Dedifferentiated amniotic fluid mesenchymal stem cell (primary cell): ENCODE results near the gene FAAP100.

Source experiments
- DNase-seq: peaks from one replicate; pipeline ENCODE4 v3.0.0-alpha.2; 2016; ENCODE audit errors: extremely low spot score

Gene FAAP100

DNA sequence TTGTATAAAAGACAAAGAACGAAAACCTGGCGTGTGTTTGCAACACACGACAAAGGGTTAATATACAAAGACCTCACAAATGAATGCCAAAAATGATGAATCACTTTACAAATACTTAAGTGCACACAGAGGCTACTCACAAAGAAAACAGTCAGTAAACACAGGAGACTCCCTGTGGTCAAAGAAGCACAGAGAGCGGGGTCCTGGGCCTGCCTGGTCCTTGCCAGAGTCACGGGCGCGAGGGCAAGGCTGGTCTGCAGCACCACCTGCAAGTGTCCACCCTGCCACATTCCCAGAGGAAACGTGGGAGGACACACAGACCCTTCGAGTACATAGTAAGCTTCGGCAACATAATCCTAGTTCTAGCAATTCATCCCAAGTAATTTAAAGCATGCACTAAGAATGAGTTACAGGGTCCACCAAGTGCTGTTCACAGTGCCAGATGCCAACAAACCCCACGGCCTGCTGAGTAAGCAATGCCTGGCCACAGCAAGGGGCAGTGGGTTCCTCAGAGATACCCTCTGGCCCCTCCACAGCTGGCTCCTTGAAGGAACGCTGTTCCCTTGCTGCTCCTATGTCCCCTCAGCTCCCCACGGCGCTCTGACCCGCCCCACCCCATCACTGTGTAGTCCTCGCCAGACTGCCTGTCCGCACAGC, 24.6 kb upstream of the FAAP100 start:
- DNase-seq, result peak; percentile 78

DNA sequence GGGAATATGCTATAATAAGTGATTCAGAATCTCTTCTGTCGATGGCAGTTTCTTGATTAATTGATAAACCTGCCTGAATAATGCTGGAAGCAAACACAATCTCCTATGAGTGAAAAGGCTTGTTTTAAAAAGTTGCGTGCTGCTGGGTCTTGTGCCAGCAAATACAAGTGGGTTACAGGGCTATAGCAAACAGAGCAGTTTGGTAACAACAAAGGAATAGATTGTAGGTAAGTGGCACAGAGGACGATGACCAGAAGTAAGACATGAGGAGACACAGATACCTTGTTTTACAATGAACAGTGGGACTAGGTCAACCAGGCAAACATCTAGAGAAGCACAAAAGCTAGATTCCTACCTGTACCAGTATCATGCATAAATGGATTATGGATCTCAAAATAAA, 23.7 kb upstream of the FAAP100 start:
- no peak for DNase-seq

DNA sequence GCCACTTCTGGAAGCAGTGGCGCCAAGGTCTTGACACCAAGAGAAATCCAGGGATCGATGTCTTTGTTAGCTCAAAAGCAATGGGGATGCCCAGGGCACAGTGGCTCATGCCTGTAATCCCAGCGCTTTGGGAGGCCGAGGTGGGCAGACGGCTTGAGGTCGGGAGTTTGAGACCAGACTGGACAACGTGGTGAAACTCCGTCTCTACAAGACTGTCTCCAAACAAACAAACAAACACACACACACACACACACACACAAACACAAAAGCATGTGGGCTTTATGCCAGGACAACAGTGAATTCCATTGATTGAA, 22.4 kb upstream of the FAAP100 start:
- DNase-seq, result no peak

DNA sequence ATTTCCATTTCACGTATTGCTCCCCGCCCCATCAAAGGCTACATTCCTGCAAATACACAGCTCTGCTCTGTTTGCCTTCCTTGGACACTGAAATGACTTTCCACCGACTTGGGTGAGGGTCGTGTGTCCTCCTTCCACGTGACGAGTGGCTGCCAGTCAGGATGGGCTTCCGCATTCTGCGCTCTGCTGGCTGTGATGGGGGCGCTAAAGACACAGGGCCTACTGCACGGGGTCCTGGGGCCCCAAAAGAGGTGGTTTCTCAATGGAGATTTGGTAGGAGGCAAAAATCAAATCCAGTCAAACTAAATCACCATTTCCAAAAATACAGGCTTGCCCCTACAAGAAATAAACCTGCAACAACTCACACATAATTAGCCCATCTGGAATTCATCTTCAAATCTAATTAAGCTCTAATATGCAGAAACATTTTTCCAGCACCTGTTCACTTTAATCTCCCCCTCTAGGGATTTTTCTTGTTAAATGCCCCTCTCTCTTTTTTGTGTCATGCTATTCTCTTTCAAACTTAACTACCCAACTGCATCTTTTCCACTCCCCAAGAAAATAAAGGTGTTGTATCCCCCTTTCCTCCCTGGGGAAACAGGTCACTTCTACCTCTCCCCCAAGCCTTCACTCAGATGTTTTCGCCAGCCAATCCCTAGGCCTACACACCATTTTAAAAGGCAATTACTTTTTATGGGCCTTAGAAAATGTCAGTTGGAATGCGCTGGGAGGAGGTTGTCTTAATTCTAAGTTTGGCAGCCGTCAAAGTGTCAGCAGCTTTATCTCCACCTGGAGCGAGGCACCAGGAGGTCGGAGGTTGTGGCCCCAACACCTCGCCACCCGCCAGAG, 21.9 kb upstream of the FAAP100 start:
- no peak for DNase-seq

DNA sequence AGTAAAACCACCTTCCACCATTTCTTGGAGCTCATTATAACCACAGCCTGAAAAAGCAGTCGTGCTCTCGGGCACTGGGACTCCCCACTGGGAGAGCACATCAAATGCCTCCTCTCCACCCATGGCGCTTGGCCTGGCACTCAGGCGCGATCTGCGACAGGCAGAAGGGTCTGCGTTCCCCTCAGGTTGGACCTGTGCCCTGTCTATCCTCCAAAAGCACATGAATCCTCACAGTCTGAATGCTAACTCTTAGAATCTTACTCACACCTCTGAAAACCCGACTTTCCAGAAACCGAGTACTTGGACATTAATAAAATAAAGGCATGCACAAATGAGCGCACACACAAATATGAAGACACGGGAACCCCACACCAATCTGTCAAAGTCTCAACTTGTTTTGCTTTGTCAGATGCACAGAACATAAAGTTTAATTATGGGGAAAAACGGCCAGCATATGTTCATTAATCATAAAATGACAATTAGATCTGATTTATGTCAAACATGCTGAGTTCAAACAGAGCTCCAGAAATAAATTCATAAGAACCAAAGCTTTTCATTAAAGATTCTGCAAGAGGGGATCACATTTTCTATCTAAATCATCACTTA, 20.5 kb upstream of the FAAP100 start:
- DNase-seq, result no peak

DNA sequence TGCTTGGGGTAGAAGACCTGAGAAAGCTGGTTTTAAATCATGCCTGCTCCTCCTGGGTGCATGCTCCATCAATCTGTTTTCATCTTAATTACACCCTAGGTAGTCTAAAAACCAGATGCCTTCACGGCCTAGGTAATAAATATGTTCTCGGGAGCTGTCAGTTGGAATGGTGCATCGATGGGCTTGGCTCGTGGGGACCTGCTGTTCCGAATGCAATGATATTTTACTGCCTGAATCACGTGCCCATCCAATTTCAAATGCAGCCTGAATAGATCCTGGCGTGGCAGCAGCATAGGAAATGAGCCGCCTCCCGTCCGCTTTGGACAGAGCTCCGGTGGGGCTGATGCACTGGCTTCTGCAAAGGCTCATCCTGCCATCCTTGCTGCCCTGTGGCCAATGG, 18.8 kb upstream of the FAAP100 start:
- DNase-seq, result no peak

DNA sequence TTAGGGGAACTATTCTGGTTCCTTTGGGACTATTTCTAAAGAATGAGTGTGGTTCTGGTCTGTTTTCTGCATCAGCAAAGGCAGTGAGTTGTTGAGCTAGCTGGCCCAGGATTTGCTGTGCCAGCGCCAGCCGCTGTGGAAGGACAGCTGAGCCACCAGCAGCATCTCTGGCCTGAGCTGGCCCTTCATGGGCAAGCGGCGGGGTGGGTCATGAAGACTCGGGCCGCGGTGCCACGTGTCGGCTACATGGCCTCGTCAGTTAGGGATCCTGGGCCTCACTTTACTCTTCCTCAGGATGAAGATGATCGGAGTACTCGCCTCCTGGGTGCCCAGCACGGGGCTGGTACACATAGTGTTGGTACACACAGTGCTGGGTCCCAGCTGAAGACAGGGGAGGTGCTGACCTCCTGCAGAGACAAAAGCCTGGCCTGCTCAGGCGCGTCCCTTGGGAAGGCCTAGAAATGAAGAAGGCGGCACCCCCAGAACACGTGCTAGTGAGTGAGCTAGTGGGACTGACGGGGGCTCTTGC, 17.9 kb upstream of the FAAP100 start:
- no peak for DNase-seq

DNA sequence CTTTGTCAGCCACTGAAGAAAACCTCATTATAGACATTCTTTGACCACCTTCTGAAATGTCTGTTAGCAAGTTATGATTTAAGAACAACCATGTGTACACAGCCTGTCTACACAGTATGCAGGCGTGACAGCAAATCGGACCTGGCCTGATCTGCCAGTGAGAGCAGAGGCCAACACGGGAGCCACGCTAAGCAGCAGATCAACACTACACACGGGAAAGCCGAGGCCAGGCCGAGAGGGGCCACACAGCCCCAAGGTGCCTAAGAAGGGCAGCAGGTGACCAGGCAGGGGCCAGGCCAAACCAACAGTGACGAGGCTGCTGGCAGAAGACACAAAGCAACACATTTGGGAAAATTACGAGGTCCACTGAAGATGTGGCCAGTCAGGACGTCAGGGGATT, 16.3 kb upstream of the FAAP100 start:
- no peak for DNase-seq

DNA sequence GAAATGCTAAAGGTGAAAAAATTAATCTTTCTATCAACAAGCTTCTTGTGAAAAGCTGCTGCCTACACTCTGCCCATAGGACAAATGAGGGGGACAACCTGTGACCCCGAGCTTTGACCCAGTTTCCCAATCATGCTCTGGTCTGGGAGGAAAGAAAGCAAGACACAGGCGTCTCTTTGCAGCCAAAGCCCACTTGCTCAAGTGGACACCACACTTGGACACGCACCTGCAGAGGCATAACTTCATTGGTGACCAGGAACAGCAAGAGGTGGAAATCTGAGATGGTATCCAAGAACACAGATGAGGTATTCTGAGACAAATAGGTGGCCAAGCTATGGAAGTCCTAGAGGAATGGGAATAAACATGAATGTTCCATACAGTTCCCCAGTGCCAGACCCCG, 15.0 kb upstream of the FAAP100 start:
- DNase-seq, result no peak

DNA sequence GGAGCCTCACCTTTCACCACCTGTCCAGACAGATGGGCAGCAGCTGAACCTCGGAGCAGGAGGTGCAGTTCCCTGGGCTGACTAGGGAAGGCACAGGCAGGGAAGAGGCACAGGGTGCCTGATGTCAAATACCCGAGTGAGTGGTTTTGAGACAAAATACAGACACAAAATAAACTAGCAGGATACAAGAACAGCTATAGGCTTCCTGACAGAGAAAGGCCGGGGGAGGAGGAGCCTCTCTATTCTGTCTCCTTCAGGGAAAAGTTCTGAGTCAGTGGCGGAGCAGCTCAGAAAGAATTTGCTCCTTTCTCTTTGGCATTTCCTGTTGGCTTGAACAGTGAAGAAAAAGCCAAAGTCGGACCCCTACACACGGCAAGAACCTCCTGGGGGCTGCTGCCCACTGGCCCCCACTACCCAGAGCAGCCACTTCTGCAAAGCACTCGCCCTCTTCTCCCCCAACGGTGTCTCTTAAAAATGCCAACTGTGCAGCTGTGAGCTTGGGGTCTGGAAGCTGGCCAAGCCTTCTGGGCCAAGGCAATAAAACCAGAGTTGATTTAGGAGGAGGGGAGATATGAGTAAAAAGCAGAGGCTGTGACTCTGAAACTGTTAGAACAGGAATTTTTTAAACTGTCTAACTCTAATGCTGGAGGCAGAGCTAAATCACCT, 14.4 kb upstream of the FAAP100 start:
- peak; percentile 91 for DNase-seq

DNA sequence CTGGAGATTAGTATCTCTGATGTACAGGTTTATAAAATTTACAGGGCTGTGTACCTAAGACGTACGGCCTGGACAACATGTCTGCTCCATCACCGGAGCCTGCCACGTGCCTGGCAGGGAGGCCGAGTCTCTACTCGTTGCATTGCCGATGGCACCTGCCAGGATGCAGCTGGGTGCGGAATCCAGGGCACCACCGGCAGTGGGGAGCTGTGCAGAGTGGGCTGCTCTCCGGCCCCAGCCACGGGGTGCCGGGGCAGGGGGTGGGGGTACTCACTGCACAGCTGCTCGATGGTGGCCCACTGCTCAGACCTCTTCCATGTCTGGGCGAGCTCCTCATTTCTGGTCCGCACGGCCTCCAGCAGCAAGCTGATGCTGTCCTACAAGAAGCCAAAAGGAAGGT, 13.1 kb upstream of the FAAP100 start:
- DNase-seq, result no peak

DNA sequence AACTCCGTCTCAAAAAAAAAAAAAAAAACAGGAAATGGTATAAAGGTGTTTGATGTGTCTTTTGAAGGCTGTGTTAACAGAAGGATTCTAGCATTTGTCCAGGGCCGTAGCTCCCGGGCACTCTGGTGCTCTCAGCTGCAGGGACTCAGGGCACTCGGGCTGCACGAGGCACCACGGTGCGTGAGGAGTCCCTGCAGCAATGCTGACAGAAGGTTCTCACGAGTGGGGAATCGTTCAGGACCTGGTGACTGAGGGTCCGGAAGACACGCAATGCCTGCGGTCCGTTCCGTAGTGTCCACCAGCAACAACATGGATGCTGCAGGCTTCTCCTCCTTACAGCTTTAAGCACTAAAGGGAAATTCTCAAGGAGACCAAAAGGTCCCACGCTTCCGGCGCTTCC, 12.6 kb upstream of the FAAP100 start:
- no peak for DNase-seq

DNA sequence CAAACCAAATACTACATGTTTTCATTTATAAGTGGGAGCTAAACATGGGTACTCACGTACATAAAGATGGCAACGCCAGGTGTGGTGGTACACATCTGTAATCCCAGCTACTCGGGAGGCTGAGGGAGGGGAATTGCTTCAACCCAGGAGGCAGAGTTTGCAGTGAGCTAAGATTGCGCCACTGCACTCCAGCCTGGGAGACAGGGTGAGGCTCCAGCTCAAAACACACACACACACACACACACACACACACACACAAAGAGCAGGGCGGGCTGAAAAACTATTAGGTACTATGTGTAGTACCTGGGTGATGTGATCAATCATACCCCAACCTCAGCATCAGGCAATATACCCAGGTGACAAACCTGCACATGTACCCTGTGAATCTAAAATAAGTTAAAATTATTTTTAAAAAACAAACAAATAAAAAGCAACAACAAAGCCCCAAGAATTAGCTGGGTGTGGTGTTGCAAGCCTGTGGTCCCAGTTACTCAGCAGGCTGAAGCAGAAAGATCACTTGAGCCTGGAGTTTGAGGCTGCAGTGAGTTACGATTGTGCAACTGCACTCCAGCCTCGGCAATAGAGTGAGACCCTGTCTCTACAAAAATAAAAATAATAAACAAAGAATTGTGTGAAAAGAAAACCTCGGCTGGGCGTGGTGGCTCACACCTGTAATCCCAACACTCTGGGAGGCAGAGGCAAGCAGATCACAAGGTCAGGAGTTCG, 11.9 kb upstream of the FAAP100 start:
- DNase-seq, result no peak

DNA sequence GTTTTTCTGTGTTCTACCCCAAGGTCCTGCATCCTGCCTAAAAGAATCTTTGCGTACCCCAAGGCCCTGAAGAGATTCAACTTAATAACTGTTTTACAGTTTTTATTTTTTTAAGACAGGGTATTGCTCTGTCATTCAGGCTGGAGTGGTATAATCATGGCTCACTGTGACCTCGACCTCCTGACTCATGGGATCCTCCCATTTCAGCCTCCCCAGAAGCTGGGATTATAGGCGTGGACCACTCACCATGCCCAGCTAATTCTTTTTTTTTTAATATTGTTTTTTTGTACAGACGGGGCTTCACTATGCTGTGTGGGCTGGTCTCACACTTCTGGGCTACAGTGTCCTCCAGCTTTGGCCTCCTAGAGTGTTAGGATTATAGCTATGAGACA, 9.3 kb upstream of the FAAP100 start:
- DNase-seq, result no peak

DNA sequence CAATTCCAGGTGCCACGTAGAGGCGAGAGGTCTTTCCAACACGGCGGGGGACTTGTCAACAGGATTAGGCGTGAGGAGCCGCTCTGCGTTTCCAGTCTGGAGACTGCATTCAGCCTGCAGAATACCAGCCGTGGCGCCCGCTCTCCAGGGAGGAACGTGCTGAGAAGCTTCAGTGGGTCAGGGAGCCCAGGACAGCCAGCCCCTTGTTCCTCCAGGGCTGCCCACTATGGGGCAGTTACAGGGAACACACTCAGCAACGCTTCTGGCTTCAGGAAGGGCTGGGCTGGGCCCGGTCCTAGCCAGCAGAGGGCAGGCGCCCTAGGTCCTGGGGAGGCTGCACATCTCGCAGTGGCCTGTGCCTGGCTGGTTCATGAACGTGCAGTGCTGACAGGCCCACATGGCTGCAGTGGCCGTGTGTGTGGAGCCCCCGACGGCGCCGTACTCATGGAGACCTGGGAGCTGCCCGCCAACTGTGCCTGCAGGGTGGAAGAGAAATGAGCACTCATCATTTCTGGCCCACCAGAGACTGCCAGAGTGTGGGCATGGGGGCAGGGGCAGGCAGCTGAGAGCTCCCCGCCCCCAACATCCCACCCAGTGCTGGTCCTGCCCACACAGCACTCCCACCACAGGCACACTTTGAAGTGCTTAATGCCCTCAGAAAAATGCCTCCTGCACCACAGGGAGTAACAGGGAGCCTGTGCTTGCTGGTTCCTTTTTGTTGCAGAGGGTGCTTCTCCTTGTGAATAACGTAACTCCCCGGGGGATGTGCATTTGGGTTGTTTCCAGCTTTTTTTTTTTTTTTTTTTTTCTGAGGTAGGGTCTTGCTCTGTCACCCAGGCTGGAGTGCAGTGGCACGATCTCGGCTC, 7.0 kb upstream of the FAAP100 start:
- no peak for DNase-seq

DNA sequence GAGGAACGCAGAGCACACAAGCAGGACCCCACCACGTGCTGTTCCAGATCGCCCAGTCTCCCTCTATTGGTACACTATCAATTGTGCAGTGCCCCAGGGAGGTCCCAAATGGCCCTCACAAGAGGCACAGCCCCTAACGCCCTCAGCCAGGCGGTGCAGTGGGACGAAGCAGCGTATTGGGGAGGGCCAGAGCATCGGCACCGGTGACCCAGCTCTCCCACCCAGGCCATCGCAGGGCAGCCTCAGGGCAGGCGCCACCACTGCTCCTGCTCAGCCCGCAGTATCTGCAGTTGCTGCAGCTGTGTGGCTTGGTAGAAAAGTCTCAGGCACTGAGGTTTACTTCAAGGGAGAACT, 5.9 kb upstream of the FAAP100 start:
- DNase-seq, result no peak

DNA sequence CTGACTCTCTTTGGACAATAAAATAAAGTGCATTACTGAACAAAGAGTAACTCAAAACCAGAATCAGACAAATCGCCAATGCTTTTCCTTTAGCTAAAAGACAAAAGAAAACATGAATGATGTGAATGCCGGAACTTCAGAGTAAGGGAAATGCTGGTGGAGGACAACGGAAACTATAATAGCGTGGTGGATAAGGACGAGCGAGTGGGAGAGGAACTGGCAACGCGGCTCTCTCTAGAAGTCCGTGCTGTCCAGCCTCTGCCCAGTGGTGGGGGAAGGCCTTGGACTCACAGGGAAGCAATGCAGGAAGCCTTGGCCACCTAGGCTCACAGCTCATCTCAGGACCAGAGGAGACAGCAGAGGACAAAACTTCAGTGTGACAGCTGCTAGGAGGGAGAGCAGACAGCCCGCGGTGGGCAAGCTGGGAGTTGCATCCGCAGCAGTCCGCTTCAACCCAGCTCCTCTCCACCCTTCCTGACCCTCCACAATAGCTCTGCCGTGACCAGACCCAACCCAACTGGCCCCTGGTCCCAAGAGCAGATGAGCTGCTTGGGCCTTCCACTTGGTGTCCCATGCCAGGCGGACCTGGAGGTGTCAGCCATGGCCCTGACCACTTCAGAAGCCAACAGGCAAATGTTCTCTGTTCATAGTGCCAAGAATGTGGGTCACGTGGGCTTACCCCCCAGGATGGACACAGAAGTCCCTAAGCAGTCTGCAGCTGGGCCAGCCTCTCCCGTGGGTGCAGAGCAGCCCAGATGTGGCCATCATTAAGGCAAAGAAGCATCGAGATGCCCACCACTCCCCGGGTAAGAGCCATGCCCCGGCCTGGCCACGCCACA, 5.3 kb upstream of the FAAP100 start:
- no peak for DNase-seq

DNA sequence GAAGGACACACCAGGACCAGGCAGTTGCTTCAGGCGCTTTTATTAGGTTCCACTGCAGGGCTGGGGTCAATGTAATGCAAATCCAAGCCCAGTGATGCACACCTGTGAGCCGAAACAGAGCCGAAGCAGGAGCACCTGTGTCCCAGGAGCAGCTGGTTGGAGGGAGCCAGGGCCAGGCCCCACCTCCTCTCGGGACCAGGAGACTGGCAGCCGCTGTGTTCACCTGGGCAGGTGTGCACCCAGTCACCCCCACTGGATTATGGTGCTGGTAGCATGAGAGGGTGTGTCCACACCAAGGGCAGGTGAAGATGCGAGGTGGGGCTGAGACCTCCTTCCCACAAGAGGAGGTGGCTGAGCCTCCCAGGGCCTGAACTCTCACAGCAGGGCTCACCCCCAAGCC, 4.7 kb upstream of the FAAP100 start:
- no peak for DNase-seq

DNA sequence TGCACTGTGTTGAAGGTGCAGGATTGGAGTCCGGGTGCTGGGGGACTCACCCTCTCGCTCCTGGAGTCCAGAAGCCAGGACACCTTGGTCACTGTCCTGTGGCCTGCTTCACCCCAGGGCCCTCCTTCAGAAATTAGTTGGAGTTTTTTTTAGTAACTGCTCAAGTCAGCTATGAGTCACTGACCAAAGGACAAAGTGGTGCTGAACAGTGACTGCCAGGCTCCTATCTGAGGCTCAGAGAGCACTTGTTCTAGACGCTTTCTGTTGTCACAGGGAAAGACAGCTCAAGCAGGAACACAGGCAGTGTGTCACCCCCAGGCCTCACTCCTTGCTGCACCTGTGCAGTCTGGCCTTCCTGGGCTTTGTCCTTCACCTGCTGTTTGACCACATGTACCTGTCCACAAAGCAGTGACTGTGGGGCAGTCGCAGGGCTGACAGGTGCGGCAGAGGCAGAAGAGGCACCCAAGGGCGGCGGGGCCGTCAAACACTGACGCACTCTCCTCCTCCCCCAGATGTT, 4.1 kb upstream of the FAAP100 start:
- DNase-seq, result no peak
